ENCODE data around the gene NEDD4L.
"Not testable (repeated sequence)": the region's sequence is repeated elsewhere in the genome, so short reads cannot be mapped to it uniquely, and the experiment has no call there.

Gene NEDD4L

GRCh38 chr18:58241026-58241679, 197.1 kb downstream of the NEDD4L start:
- DNase-seq (ENCODE audit: low spot score): no peak

- peak; percentile 77 for DNase-seq (ENCODE audit: low spot score)
Observed at GRCh38 chr18:58241877-58242276, 197.9 kb downstream of the NEDD4L start.

- no peak for DNase-seq (ENCODE audit: low spot score)
Observed at GRCh38 chr18:58242435-58242834, 198.4 kb downstream of the NEDD4L start.

- no peak for DNase-seq (ENCODE audit: low spot score)
Observed at GRCh38 chr18:58242968-58243367, 198.9 kb downstream of the NEDD4L start.

- DNase-seq (ENCODE audit: low spot score): no peak
Observed at GRCh38 chr18:58243401-58243800, 199.4 kb downstream of the NEDD4L start.

- DNase-seq (ENCODE audit: low spot score): peak; percentile 83
Observed at GRCh38 chr18:58247363-58247834, 203.4 kb downstream of the NEDD4L start.

GRCh38 chr18:58249712-58250111, 205.7 kb downstream of the NEDD4L start:
- peak; percentile 28 for DNase-seq (ENCODE audit: low spot score)

GRCh38 chr18:58251416-58251815, 207.4 kb downstream of the NEDD4L start:
- no peak for DNase-seq (ENCODE audit: low spot score)

- DNase-seq (ENCODE audit: low spot score): no peak
Observed at GRCh38 chr18:58252166-58252565, 208.1 kb downstream of the NEDD4L start.

- DNase-seq (ENCODE audit: low spot score): no peak
Observed at GRCh38 chr18:58253318-58253717, 209.3 kb downstream of the NEDD4L start.

GRCh38 chr18:58253871-58254270, 209.8 kb downstream of the NEDD4L start:
- no peak for DNase-seq (ENCODE audit: low spot score)

- DNase-seq (ENCODE audit: low spot score): peak; percentile 35
Observed at GRCh38 chr18:58254873-58255511, 211.0 kb downstream of the NEDD4L start.

- no peak for DNase-seq (ENCODE audit: low spot score)
Observed at GRCh38 chr18:58255701-58256311, 211.8 kb downstream of the NEDD4L start.

GRCh38 chr18:58256316-58257080, 212.5 kb downstream of the NEDD4L start:
- DNase-seq (ENCODE audit: low spot score): no peak

GRCh38 chr18:58257461-58257860, 213.4 kb downstream of the NEDD4L start:
- DNase-seq (ENCODE audit: low spot score): no peak

- no peak for DNase-seq (ENCODE audit: low spot score)
Observed at GRCh38 chr18:58258692-58259342, 214.8 kb downstream of the NEDD4L start.

GRCh38 chr18:58263055-58263957, 219.3 kb downstream of the NEDD4L start:
- no peak for DNase-seq (ENCODE audit: low spot score)

- no peak for DNase-seq (ENCODE audit: low spot score)
Observed at GRCh38 chr18:58264075-58264474, 220.0 kb downstream of the NEDD4L start.

GRCh38 chr18:58264840-58265239, 220.8 kb downstream of the NEDD4L start:
- DNase-seq (ENCODE audit: low spot score): no peak

- DNase-seq (ENCODE audit: low spot score): not testable (repeated sequence)
Observed at GRCh38 chr18:58265489-58265888, 221.5 kb downstream of the NEDD4L start.

- no peak for DNase-seq (ENCODE audit: low spot score)
Observed at GRCh38 chr18:58266291-58266690, 222.3 kb downstream of the NEDD4L start.

Measured in AG20443 (cell line).